ENCODE measurements around the gene PEX14. TPM values are rescaled to one million over a fixed set of nuclear protein-coding genes. Genes with fewer than 3 reads are reported as not detected.

Gene PEX14
- polyA plus RNA-seq, 1 donor (not counting 4 experiments of a cell fraction or from before 2014, with no cell fraction given): 8.4 TPM

DNA sequence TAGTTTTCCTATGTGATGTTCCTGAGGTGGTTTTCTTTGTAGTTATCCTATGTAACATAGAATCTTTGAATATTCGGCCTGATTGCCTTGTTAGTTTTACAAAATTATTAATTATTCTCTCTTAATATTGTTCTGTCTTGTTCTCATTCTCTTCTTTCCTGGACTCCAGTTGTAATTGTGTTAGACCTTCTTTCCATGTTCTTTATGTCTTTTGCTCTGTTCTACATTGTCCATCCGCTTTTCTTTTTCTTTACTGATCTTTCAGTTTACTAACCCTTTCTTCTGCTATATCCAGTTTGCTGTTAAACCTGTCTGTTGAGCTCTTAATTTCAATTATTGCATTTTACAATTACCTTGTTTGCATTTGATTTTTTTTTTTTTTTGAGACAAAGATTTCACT, 89.3 kb downstream of the PEX14 start:
- DNase-seq (ENCODE audit: low read depth, low spot score): no peak
- no peak for FAIRE-seq
- dilution Hi-C loops (cut with MboI; ENCODE audit: extremely low pct_ligation_motif_present, low sequenced_read_pairs): no loop called here
- Histone ChIP-seq H3K9me1 (ENCODE audit: control insufficient read depth, extremely low read depth, insufficient read depth, low read length) (no peaks in the 10 kb centered on the region), H3K4me2 (ENCODE audit: control insufficient read depth, extremely low read depth, insufficient read depth, low read depth, low read length) (no peak overlapping the region), H3K36me3 (ENCODE audit: control insufficient read depth in 2 of 2, extremely low read depth in 1 of 2, insufficient read depth in 2 of 2, low read length in 2 of 2) (peaks cover 0 to 4% of the 10 kb centered on the region in 2 experiments), H3K9me3 (ENCODE audit: control insufficient read depth, low read depth, low read length) (no peaks in the 10 kb centered on the region), H3K27me3 (ENCODE audit: control insufficient read depth, extremely low read depth, insufficient read depth, low read length) (no peaks in the 10 kb centered on the region), H3K4me3 (ENCODE audit: control insufficient read depth in 2 of 3, extremely low read depth in 1 of 3, insufficient read depth in 2 of 3, low read depth in 1 of 3, low read length in 3 of 3) (no peak overlapping the region), H2AFZ (ENCODE audit: control insufficient read depth, low read length) (no peak overlapping the region), H3K79me2 (ENCODE audit: control insufficient read depth, insufficient read depth, low read length) (peaks cover 3% of the 10 kb centered on the region), H3K27ac (ENCODE audit: control insufficient read depth, insufficient read depth, low read length) (no peak overlapping the region), H4K20me1 (ENCODE audit: control insufficient read depth, extremely low read depth, insufficient read depth, low read length) (no peaks in the 10 kb centered on the region), H3K4me1 (ENCODE audit: control insufficient read depth, extremely low read depth, insufficient read depth, low read length) (peaks cover 9% of the 10 kb centered on the region), H3K9ac (ENCODE audit: control insufficient read depth, extremely low read depth, insufficient read depth, low read length) (no peak overlapping the region)
- TF ChIP-seq CTCF (optimal IDR thresholded peaks at IDR 0.05 in 1 of 3, IDR thresholded peaks at IDR 0.05 in 1 of 3, conservative IDR thresholded peaks at IDR 0.05 in 1 of 3; ENCODE audit: extremely low read depth in 1 of 3, insufficient read depth in 2 of 3, low read length in 3 of 3): no peak

DNA sequence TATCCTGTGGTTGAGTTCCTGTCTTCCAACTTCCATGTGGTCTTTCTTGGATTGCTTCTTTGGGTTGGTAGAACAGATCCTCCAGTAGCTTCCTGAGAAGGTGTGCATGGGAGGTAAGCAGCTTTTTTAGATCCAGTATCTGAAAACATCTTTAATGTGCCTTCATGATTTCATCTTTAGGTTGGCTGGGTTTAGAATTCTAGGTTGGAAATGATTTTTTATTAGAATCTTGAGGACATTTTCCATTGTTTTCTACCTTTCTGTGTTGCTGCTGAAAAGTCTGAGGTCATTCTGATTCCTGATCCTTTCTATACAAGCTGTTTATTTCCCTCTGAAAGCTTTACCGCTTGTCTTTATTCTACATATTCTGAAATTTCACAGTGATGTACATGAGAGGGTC, 94.8 kb downstream of the PEX14 start:
- Histone ChIP-seq H3K4me2 (ENCODE audit: control insufficient read depth, extremely low read depth, insufficient read depth, low read depth, low read length) (no peak overlapping the region), H3K9me1 (ENCODE audit: control insufficient read depth, extremely low read depth, insufficient read depth, low read length) (no peaks in the 10 kb centered on the region), H3K4me3 (ENCODE audit: control insufficient read depth in 2 of 3, extremely low read depth in 1 of 3, insufficient read depth in 2 of 3, low read depth in 1 of 3, low read length in 3 of 3) (no peak overlapping the region), H2AFZ (ENCODE audit: control insufficient read depth, low read length) (no peak overlapping the region), H3K9ac (ENCODE audit: control insufficient read depth, extremely low read depth, insufficient read depth, low read length) (no peak overlapping the region), H3K4me1 (ENCODE audit: control insufficient read depth, extremely low read depth, insufficient read depth, low read length) (no peaks in the 10 kb centered on the region), H3K36me3 (ENCODE audit: control insufficient read depth in 2 of 2, extremely low read depth in 1 of 2, insufficient read depth in 2 of 2, low read length in 2 of 2) (no peaks in the 10 kb centered on the region), H3K27me3 (ENCODE audit: control insufficient read depth, extremely low read depth, insufficient read depth, low read length) (no peaks in the 10 kb centered on the region), H3K27ac (ENCODE audit: control insufficient read depth, insufficient read depth, low read length) (no peak overlapping the region), H3K9me3 (ENCODE audit: control insufficient read depth, low read depth, low read length) (no peaks in the 10 kb centered on the region), H3K79me2 (ENCODE audit: control insufficient read depth, insufficient read depth, low read length) (peaks cover 3% of the 10 kb centered on the region), H4K20me1 (ENCODE audit: control insufficient read depth, extremely low read depth, insufficient read depth, low read length) (no peaks in the 10 kb centered on the region)
- FAIRE-seq: no peak
- dilution Hi-C loops (cut with MboI; ENCODE audit: extremely low pct_ligation_motif_present, low sequenced_read_pairs): no loop called here
- DNase-seq (ENCODE audit: low read depth, low spot score): no peak
- TF ChIP-seq EZH2 (IDR thresholded peaks at IDR 0.05; ENCODE audit: low read length): no peak
- no peak for TF ChIP-seq CTCF (optimal IDR thresholded peaks at IDR 0.05 in 1 of 3, IDR thresholded peaks at IDR 0.05 in 1 of 3, conservative IDR thresholded peaks at IDR 0.05 in 1 of 3; ENCODE audit: extremely low read depth in 1 of 3, insufficient read depth in 2 of 3, low read length in 3 of 3)

Data from keratinocyte (primary cell).